Measurements from ENCODE around the gene ATOH7. TPM values are rescaled to one million over a fixed set of nuclear protein-coding genes. Genes with fewer than 3 reads are reported as not detected.
"Not testable (repeated sequence)": the region's sequence is repeated elsewhere in the genome, so short reads cannot be mapped to it uniquely, and the experiment has no call there.

ATOH7 gene
- under 1 TPM in 1 of 2 donors, not detected in 1; 0.39 TPM for total RNA-seq
- under 1 TPM; 0.92 to 0.99 TPM for polyA plus RNA-seq (ENCODE audit: insufficient read length in 2 of 2)
- long read RNA-seq, donor 1, partial matches to known transcripts: 0 of 4 reads
- long read RNA-seq, donor 1, other reads (novel, unspliced or antisense): 0 of 4 reads
- long read RNA-seq, donor 2: 0 reads
- long read RNA-seq, donor 3, partial matches to known transcripts: 0 of 1 reads
- long read RNA-seq, donor 3, other reads (novel, unspliced or antisense): 0 of 1 reads
- long read RNA-seq, donor 4, partial matches to known transcripts: 0 of 1 reads
- long read RNA-seq, donor 4, other reads (novel, unspliced or antisense): 0 of 1 reads

DNA sequence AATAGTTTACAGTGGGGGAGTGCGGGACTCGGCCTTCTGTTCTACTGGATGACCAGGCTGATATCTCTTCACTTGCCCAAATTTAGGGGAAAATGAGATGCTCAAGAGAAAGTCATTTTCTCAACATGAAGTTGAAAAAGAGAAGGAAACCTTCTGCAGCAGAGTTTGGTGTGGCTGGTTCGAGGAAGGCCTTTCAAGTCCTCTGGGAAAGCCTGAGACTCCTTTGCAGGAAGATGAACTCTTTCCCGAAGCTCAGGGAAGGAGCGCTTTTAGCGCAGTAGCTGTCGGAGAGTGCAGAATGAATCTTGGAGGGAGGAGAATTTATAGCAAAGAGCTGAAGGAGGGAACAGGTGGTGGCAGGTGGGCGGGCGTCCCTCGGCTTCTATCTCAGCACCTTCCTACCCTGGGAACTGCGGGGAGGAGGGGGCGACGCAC lies at the start of gene ATOH7:
ATOH7 (minus strand) TSS at position 297 of the 435 bp plus-strand sequence. CDS start 436 bp downstream, outside the sequence.
- peaks cover 7% of the 10 kb centered on the region for H3K4me1 ChIP-seq (ENCODE audit: control insufficient read depth, insufficient read depth, low read length)
- H3K27ac ChIP-seq (ENCODE audit: low read depth, low read length): peak within 1 kb of the TSS; percentile 87
- DNase-seq (ENCODE audit: low read depth in 4 of 6, low spot score in 6 of 6): peak in 1 of 6 donors; percentile 31
- WGBS (ENCODE audit: insufficient coverage): 9% methylated on average over 5 of the region's 13 CpGs
- no peaks in the 10 kb centered on the region for H3K27me3 ChIP-seq (ENCODE audit: control insufficient read depth, insufficient read depth, low read length)
- no peaks in the 10 kb centered on the region for H3K9me3 ChIP-seq (ENCODE audit: control insufficient read depth, insufficient read depth, low read length)
- no peaks in the 10 kb centered on the region for H3K36me3 ChIP-seq (ENCODE audit: control insufficient read depth, insufficient read depth, low read length)
- peak within 1 kb of the TSS; percentile 83 for H3K4me3 ChIP-seq (ENCODE audit: low read depth, low read length)

- Histone ChIP-seq H3K4me3 (ENCODE audit: low read depth, low read length) (no peak overlapping the region), H3K27ac (ENCODE audit: low read depth, low read length) (no peak overlapping the region), H3K36me3 (ENCODE audit: control insufficient read depth, insufficient read depth, low read length) (peaks cover 3% of the 10 kb centered on the region), H3K9me3 (ENCODE audit: control insufficient read depth, insufficient read depth, low read length) (peaks cover 1% of the 10 kb centered on the region), H3K27me3 (ENCODE audit: control insufficient read depth, insufficient read depth, low read length) (no peaks in the 10 kb centered on the region), H3K4me1 (ENCODE audit: control insufficient read depth, insufficient read depth, low read length) (no peaks in the 10 kb centered on the region)
- 100% methylated on average over 1 of the region's 4 CpGs for WGBS (ENCODE audit: insufficient coverage)
- DNase-seq (ENCODE audit: low read depth in 4 of 6, low spot score in 6 of 6): no peak
Measured at GRCh38 chr10:68280758-68281157, 48.8 kb upstream of the ATOH7 start.

DNA sequence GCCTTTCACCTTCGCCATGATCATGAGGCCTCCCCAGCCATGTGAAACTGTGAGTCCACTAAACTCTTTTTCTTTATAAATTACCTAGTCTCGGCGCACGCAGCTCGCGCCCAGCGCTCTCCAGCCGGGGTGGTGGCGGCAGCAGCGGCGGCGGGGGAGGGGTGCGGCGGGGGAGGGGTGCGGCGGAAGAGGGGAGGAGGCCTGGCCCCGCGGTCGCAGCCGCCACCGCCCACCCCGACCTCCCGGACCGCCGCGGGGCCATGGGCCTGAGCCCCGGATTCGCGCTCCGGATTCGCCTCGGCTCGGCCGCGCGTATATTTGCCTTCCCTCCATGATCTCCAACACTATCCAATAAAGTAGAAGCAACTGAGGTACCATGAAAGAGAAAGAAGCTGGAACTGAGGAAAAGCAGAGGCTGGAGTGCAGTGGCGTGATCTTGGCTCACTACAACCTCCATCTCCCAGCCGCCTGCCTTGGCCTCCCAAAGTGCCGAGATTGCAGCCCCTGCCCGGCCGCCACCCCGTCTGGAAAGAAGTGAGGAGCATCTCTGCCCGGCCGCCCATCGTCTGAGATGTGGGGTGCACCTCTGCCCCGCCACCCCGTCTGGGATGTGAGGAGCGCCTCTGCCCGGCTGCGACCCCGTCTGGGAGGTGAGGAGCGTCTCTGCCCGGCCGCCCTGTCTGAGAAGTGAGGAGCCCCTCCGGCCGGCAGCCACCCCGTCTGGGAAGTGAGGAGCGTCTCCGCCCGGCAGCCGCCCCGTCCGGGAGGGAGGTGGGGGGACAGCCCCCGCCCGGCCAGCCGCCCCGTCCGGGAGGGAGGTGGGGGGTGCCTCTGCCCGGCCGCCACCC lies 47.2 kb upstream of the ATOH7 start:
- H3K27ac ChIP-seq (ENCODE audit: low read depth, low read length); H3K36me3 ChIP-seq (ENCODE audit: control insufficient read depth, insufficient read depth, low read length); H3K27me3 ChIP-seq (ENCODE audit: control insufficient read depth, insufficient read depth, low read length); H3K4me1 ChIP-seq (ENCODE audit: control insufficient read depth, insufficient read depth, low read length); DNase-seq (ENCODE audit: low read depth in 4 of 6, low spot score in 6 of 6); H3K4me3 ChIP-seq (ENCODE audit: low read depth, low read length); H3K9me3 ChIP-seq (ENCODE audit: control insufficient read depth, insufficient read depth, low read length): not testable (repeated sequence)
- WGBS (ENCODE audit: insufficient coverage): 98% methylated on average over 45 of the region's 70 CpGs

DNA sequence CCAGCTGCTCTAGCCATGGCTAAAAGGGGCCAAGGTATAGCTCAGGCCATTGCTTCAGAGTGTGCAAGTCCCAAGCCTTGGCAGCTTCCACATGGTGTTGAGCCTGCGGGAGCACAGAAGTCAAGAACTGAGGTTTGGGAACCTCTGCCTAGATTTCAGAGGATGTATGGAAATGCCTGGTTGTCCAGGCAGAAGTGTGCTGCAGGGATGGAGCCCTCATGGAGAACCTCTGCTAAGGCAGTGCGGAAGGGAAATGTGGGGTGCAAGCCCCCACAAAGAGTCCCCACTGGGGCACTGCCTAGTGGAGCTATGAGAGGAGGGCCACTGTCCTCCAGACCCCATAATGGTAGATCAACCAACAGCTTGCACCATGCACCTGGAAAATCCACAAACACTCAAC lies 45.9 kb upstream of the ATOH7 start:
- not testable (repeated sequence) for H3K4me1 ChIP-seq (ENCODE audit: control insufficient read depth, insufficient read depth, low read length); H3K9me3 ChIP-seq (ENCODE audit: control insufficient read depth, insufficient read depth, low read length); H3K27ac ChIP-seq (ENCODE audit: low read depth, low read length); H3K27me3 ChIP-seq (ENCODE audit: control insufficient read depth, insufficient read depth, low read length); H3K4me3 ChIP-seq (ENCODE audit: low read depth, low read length); H3K36me3 ChIP-seq (ENCODE audit: control insufficient read depth, insufficient read depth, low read length); DNase-seq (ENCODE audit: low read depth in 4 of 6, low spot score in 6 of 6)
- 94% methylated on average over 2 of the region's 2 CpGs for WGBS (ENCODE audit: insufficient coverage)

- peaks cover 1% of the 10 kb centered on the region for H3K9me3 ChIP-seq (ENCODE audit: control insufficient read depth, insufficient read depth, low read length)
- no peak for DNase-seq (ENCODE audit: low read depth in 4 of 6, low spot score in 6 of 6)
- H3K27ac ChIP-seq (ENCODE audit: low read depth, low read length): no peak overlapping the region
- H3K4me3 ChIP-seq (ENCODE audit: low read depth, low read length): no peak overlapping the region
- no peaks in the 10 kb centered on the region for H3K27me3 ChIP-seq (ENCODE audit: control insufficient read depth, insufficient read depth, low read length)
- H3K36me3 ChIP-seq (ENCODE audit: control insufficient read depth, insufficient read depth, low read length): no peaks in the 10 kb centered on the region
- H3K4me1 ChIP-seq (ENCODE audit: control insufficient read depth, insufficient read depth, low read length): no peaks in the 10 kb centered on the region
Measured at GRCh38 chr10:68276224-68276623, 44.3 kb upstream of the ATOH7 start.

GRCh38 chr10:68275600-68276126 lies 43.8 kb upstream of the ATOH7 start:
- Histone ChIP-seq H3K4me1 (ENCODE audit: control insufficient read depth, insufficient read depth, low read length) (no peaks in the 10 kb centered on the region), H3K36me3 (ENCODE audit: control insufficient read depth, insufficient read depth, low read length) (no peaks in the 10 kb centered on the region), H3K4me3 (ENCODE audit: low read depth, low read length) (no peak overlapping the region), H3K9me3 (ENCODE audit: control insufficient read depth, insufficient read depth, low read length) (peaks cover 1% of the 10 kb centered on the region), H3K27ac (ENCODE audit: low read depth, low read length) (no peak overlapping the region), H3K27me3 (ENCODE audit: control insufficient read depth, insufficient read depth, low read length) (no peaks in the 10 kb centered on the region)
- no CpG with 5 or more reads among the region's 2 CpGs for WGBS (ENCODE audit: insufficient coverage)
- DNase-seq (ENCODE audit: low read depth in 4 of 6, low spot score in 6 of 6): no peak

DNA sequence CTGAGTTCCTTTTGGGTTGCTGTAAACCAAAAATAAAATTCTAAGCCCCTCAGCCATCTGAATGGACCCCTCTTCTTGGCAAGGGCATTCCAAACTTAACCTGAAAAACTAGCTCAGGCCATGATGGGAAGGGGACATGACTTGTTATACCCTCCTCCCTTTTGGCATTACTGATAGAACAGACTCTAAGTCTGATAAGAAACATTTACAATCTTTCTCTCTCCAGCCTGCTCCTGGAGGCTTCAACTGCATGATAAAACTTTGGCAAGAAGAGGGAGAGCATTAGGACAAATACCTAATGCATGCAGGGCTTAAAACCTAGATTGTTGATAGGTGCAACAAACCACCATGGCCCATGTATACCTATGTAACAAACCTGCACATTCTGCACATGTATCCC lies 40.9 kb upstream of the ATOH7 start:
- no peaks in the 10 kb centered on the region for H3K4me1 ChIP-seq (ENCODE audit: control insufficient read depth, insufficient read depth, low read length)

GRCh38 chr10:68271196-68271882 lies 39.4 kb upstream of the ATOH7 start:
- H3K4me1 ChIP-seq (ENCODE audit: control insufficient read depth, insufficient read depth, low read length): no peaks in the 10 kb centered on the region
- H3K27ac ChIP-seq (ENCODE audit: low read depth, low read length): no peak overlapping the region
- H3K9me3 ChIP-seq (ENCODE audit: control insufficient read depth, insufficient read depth, low read length): no peaks in the 10 kb centered on the region
- 21% methylated on average over 5 of the region's 7 CpGs for WGBS (ENCODE audit: insufficient coverage)
- DNase-seq (ENCODE audit: low read depth in 4 of 6, low spot score in 6 of 6): peak in 4 of 6 donors; percentile 7 to 89 (median 28)
- no peaks in the 10 kb centered on the region for H3K36me3 ChIP-seq (ENCODE audit: control insufficient read depth, insufficient read depth, low read length)
- no peaks in the 10 kb centered on the region for H3K27me3 ChIP-seq (ENCODE audit: control insufficient read depth, insufficient read depth, low read length)
- H3K4me3 ChIP-seq (ENCODE audit: low read depth, low read length): no peak overlapping the region

More for the DNA sequence above, 40.9 kb upstream of the ATOH7 start:
- Histone ChIP-seq H3K4me3 (ENCODE audit: low read depth, low read length) (no peak overlapping the region), H3K36me3 (ENCODE audit: control insufficient read depth, insufficient read depth, low read length) (no peaks in the 10 kb centered on the region), H3K27me3 (ENCODE audit: control insufficient read depth, insufficient read depth, low read length) (no peaks in the 10 kb centered on the region), H3K9me3 (ENCODE audit: control insufficient read depth, insufficient read depth, low read length) (no peaks in the 10 kb centered on the region), H3K27ac (ENCODE audit: low read depth, low read length) (no peak overlapping the region)
- no peak for DNase-seq (ENCODE audit: low read depth in 4 of 6, low spot score in 6 of 6)

GRCh38 chr10:68269562-68270290 lies 37.8 kb upstream of the ATOH7 start:
- Histone ChIP-seq H3K9me3 (ENCODE audit: control insufficient read depth, insufficient read depth, low read length) (no peaks in the 10 kb centered on the region), H3K4me1 (ENCODE audit: control insufficient read depth, insufficient read depth, low read length) (no peaks in the 10 kb centered on the region), H3K4me3 (ENCODE audit: low read depth, low read length) (no peak overlapping the region), H3K27ac (ENCODE audit: low read depth, low read length) (no peak overlapping the region), H3K36me3 (ENCODE audit: control insufficient read depth, insufficient read depth, low read length) (no peaks in the 10 kb centered on the region), H3K27me3 (ENCODE audit: control insufficient read depth, insufficient read depth, low read length) (no peaks in the 10 kb centered on the region)
- DNase-seq (ENCODE audit: low read depth in 4 of 6, low spot score in 6 of 6): peak in 2 of 6 donors; percentile 28 to 92
- WGBS (ENCODE audit: insufficient coverage): no CpG with 5 or more reads among the region's 2 CpGs
